ENCODE measurements around the gene WNK2.
"Not testable (repeated sequence)": the region's sequence is repeated elsewhere in the genome, so short reads cannot be mapped to it uniquely, and the experiment has no call there.

WNK2 gene

GRCh38 chr9:93365427-93366118 lies 181.6 kb downstream of the WNK2 start:
- H3K27ac ChIP-seq, result no peak overlapping the region
- POLR2A ChIA-PET (ENCODE audit: low non-redundant PET), result no interaction called here
- no peak for DNase-seq (ENCODE audit: low spot score)
- no peak for TF ChIP-seq CTCF (conservative IDR thresholded peaks at IDR 0.05; ENCODE audit: low read depth)
- CTCF ChIA-PET, result no interaction called here

- no peak for TF ChIP-seq CTCF (conservative IDR thresholded peaks at IDR 0.05; ENCODE audit: low read depth)
- no peak overlapping the region for H3K27ac ChIP-seq
- POLR2A ChIA-PET (ENCODE audit: low non-redundant PET), result no interaction called here
- no peak for DNase-seq (ENCODE audit: low spot score)
- CTCF ChIA-PET, result interaction anchor here (0.5 kb wide), 1 partner anchor 925 kb away, joined by 4 read pairs; no protein-coding TSS in a partner anchor
Measured at GRCh38 chr9:93366119-93366447, 182.1 kb downstream of the WNK2 start.

- POLR2A ChIA-PET (ENCODE audit: low non-redundant PET); H3K27ac ChIP-seq; DNase-seq (ENCODE audit: low spot score): not testable (repeated sequence)
- CTCF ChIA-PET, result interaction anchor here (0.5 kb wide), 1 partner anchor 925 kb away, joined by 4 read pairs; no protein-coding TSS in a partner anchor
Measured at GRCh38 chr9:93366486-93366885, 182.5 kb downstream of the WNK2 start.

- ChIA-PET POLR2A (ENCODE audit: low non-redundant PET) (no interaction called here), CTCF (no interaction called here)
- no peak overlapping the region for H3K27ac ChIP-seq
- no peak for DNase-seq (ENCODE audit: low spot score)
- no peak for TF ChIP-seq CTCF (conservative IDR thresholded peaks at IDR 0.05; ENCODE audit: low read depth)
Measured at GRCh38 chr9:93368437-93368836, 184.5 kb downstream of the WNK2 start.

GRCh38 chr9:93369686-93370085 lies 185.7 kb downstream of the WNK2 start:
- CTCF ChIA-PET, result no interaction called here
- no peak overlapping the region for H3K27ac ChIP-seq
- DNase-seq (ENCODE audit: low spot score), result no peak
- POLR2A ChIA-PET (ENCODE audit: low non-redundant PET), result no interaction called here
- TF ChIP-seq CTCF (conservative IDR thresholded peaks at IDR 0.05; ENCODE audit: low read depth), result no peak

Measured in RWPE1 (cell line).